H9 (cell line): ENCODE measurements around the gene DNLZ. TPM values are rescaled to one million over a fixed set of nuclear protein-coding genes. Genes with fewer than 3 reads are reported as not detected.

Experiments
- DNase-seq: peaks from one replicate; pipeline ENCODE4 v3.0.0-alpha.2; 2017
- H2AFZ ChIP-seq: one replicate; pipeline ENCODE4 v1.6.1; 2013; ENCODE audit warnings: mild to moderate bottlenecking, low read length, control low read depth, moderate library complexity
- H2AK5ac ChIP-seq: 2 replicates; pipeline ENCODE4 v1.6.1; 2013; ENCODE audit warnings: low read length, control low read depth, mixed read lengths; ENCODE audit not compliant: insufficient read length
- H2BK120ac ChIP-seq: one replicate; pipeline ENCODE4 v1.6.1; 2013; ENCODE audit warnings: low read depth, mild to moderate bottlenecking, low read length, control low read depth, inconsistent platforms; ENCODE audit not compliant: poor library complexity, severe bottlenecking
- H2BK12ac ChIP-seq: 2 replicates; pipeline ENCODE4 v1.6.1; 2013; ENCODE audit warnings: low read length, control low read depth, mixed read lengths, low read depth; ENCODE audit not compliant: insufficient read length
- H2BK15ac ChIP-seq: 2 replicates; pipeline ENCODE4 v1.6.1; 2013; ENCODE audit warnings: low read depth, low read length, control low read depth
- H2BK20ac ChIP-seq: one replicate; pipeline ENCODE4 v1.6.1; 2013; ENCODE audit warnings: low read depth, mild to moderate bottlenecking, low read length, control low read depth, inconsistent platforms; ENCODE audit not compliant: poor library complexity, severe bottlenecking
- H2BK5ac ChIP-seq: 2 replicates; pipeline ENCODE4 v1.6.1; 2013; ENCODE audit warnings: low read length, control low read depth, mixed read lengths; ENCODE audit not compliant: insufficient read length
- H3K14ac ChIP-seq: 2 replicates; pipeline ENCODE4 v1.6.1; 2013; ENCODE audit warnings: low read length, control low read depth; ENCODE audit not compliant: insufficient read depth
- H3K18ac ChIP-seq: 2 replicates; pipeline ENCODE4 v1.6.1; 2013; ENCODE audit warnings: low read depth, mild to moderate bottlenecking, mixed read lengths, low read length, control low read depth; ENCODE audit not compliant: insufficient read length
- H3K23ac ChIP-seq: 2 replicates; pipeline ENCODE4 v1.6.1; 2013; ENCODE audit warnings: low read length, control low read depth, mixed read lengths, low read depth; ENCODE audit not compliant: insufficient read length
- H3K23me2 ChIP-seq: 2 replicates; pipeline ENCODE4 v1.6.1; 2013; ENCODE audit warnings: low read depth, mild to moderate bottlenecking, mixed read lengths, low read length, control low read depth; ENCODE audit not compliant: insufficient read length, poor library complexity, severe bottlenecking
- H3K27ac ChIP-seq: 2 replicates; pipeline ENCODE4 v1.5.1; 2013; ENCODE audit warnings: low read length, control low read depth, mixed read lengths, low read depth; ENCODE audit not compliant: insufficient read length
- H3K27me3 ChIP-seq: 2 replicates; pipeline ENCODE4 v1.6.1; 2013; ENCODE audit warnings: low read length, control low read depth, inconsistent platforms; ENCODE audit not compliant: insufficient read depth
- H3K4ac ChIP-seq: 2 replicates; pipeline ENCODE4 v1.6.1; 2013; ENCODE audit warnings: low read depth, mild to moderate bottlenecking, control low read depth, inconsistent platforms, low read length, moderate library complexity
- H3K4me1 ChIP-seq: 2 replicates; pipeline ENCODE4 v1.6.1; 2013; ENCODE audit warnings: low read length, control low read depth, inconsistent platforms; ENCODE audit not compliant: insufficient read depth
- H3K4me2 ChIP-seq: 2 replicates; pipeline ENCODE4 v1.6.1; 2013; ENCODE audit warnings: low read length, control low read depth, mixed read lengths; ENCODE audit not compliant: insufficient read length, insufficient read depth
- H3K56ac ChIP-seq: 2 replicates; pipeline ENCODE4 v1.6.1; 2013; ENCODE audit warnings: low read depth, mild to moderate bottlenecking, mixed read lengths, low read length, control low read depth; ENCODE audit not compliant: insufficient read length
- H3K79me1 ChIP-seq: 2 replicates; pipeline ENCODE4 v1.6.1; 2013; ENCODE audit warnings: low read depth, mild to moderate bottlenecking, moderate library complexity, low read length, control low read depth, inconsistent platforms; ENCODE audit not compliant: insufficient read depth, poor library complexity, severe bottlenecking
- H3K79me2 ChIP-seq: 2 replicates; pipeline ENCODE4 v1.6.1; 2013; ENCODE audit warnings: low read length, control low read depth, inconsistent platforms; ENCODE audit not compliant: insufficient read depth
- H3K9ac ChIP-seq: 2 replicates; pipeline ENCODE4 v1.6.1; 2013; ENCODE audit warnings: low read length, control low read depth, mixed read lengths; ENCODE audit not compliant: insufficient read length; ENCODE audit errors: extremely low read depth
- H3K9me3 ChIP-seq: one replicate; pipeline ENCODE4 v1.6.1; 2013; ENCODE audit warnings: low read depth, low read length, inconsistent platforms; ENCODE audit not compliant: control insufficient read depth
- H3T11ph ChIP-seq: one replicate; pipeline ENCODE4 v1.6.1; 2013; ENCODE audit warnings: mild to moderate bottlenecking, low read length, control low read depth, inconsistent platforms
- H4K20me1 ChIP-seq: one replicate; pipeline ENCODE4 v1.6.1; 2013; ENCODE audit not compliant: control insufficient read depth, insufficient read length, insufficient read depth
- H4K5ac ChIP-seq: 2 replicates; pipeline ENCODE4 v1.6.1; 2013; ENCODE audit warnings: low read depth, mild to moderate bottlenecking, mixed read lengths, low read length, control low read depth; ENCODE audit not compliant: insufficient read length
- H4K8ac ChIP-seq: replicated peaks from 2 replicates; pipeline ENCODE4 v1.6.1; 2013; ENCODE audit warnings: low read length, control low read depth, mixed read lengths, low read depth; ENCODE audit not compliant: insufficient read length
- H4K91ac ChIP-seq: 2 replicates; pipeline ENCODE4 v1.6.1; 2013; ENCODE audit warnings: low read depth, mild to moderate bottlenecking, moderate library complexity, mixed read lengths, low read length, control low read depth; ENCODE audit not compliant: insufficient read length
- H3K27ac Mint-ChIP-seq, 3 experiments: 2 replicates in 2 of 3; 3 replicates in 1 of 3; pipeline ENCODE4 v1.8.0; 2020 to 2021; ENCODE audit warnings: mixed read lengths in 3 of 3, mild to moderate bottlenecking in 1 of 3, moderate library complexity in 1 of 3
- H3K27me3 Mint-ChIP-seq: 2 replicates; pipeline ENCODE4 v1.8.0; 2021; ENCODE audit warnings: low read depth, mild to moderate bottlenecking, moderate library complexity, mixed read lengths
- H3K36me3 Mint-ChIP-seq, 3 experiments: 2 replicates in 2 of 3; 3 replicates in 1 of 3; pipeline ENCODE4 v1.8.0; 2020 to 2021; ENCODE audit warnings: low read depth in 3 of 3, mixed read lengths in 3 of 3; ENCODE audit not compliant: insufficient read depth in 1 of 3
- H3K4me1 Mint-ChIP-seq, 2 experiments: 2 replicates each; pipeline ENCODE4 v1.8.0; 2020; ENCODE audit warnings: mixed read lengths in 2 of 2
- H3K4me3 Mint-ChIP-seq, 2 experiments: 2 replicates in 1 of 2; 3 replicates in 1 of 2; pipeline ENCODE4 v1.8.0; 2020 to 2021; ENCODE audit warnings: mild to moderate bottlenecking in 2 of 2, mixed read lengths in 2 of 2, moderate library complexity in 1 of 2
- H3K9me3 Mint-ChIP-seq, 2 experiments: 2 replicates in 1 of 2; 3 replicates in 1 of 2; pipeline ENCODE4 v1.8.0; 2020; ENCODE audit warnings: mild to moderate bottlenecking in 2 of 2, mixed read lengths in 2 of 2, moderate library complexity in 1 of 2
- WGBS: extraction: QIAGEN DNeasy Blood & Tissue Kit; methylation state at CpG from one replicate; pipeline ENCODE4 v1.1.7; 2013; ENCODE audit warnings: missing lambda C conversion rate, low lambda C conversion rate, mixed read lengths; ENCODE audit not compliant: insufficient read length; ENCODE audit errors: extremely low coverage; 5-methylcytosine and 5-hydroxymethylcytosine counted together
- total RNA-seq: library from RNA; stranded (reverse); gene quantifications from 2 replicates; pipeline ENCODE4 v1.2.1, GENCODE V29; 2021
- TF ChIP-seq, protein P1 (sequence below): fragments of 200-600 bp; sonication (generic); conservative IDR thresholded peaks from 3 replicates; pipeline ENCODE4 v1.8.0; 2021; ENCODE audit warnings: antibody characterized with exemption, mild to moderate bottlenecking

The DNLZ gene
- total RNA-seq, 1 experiment from 2014 or later: 24.8 TPM

DNA sequence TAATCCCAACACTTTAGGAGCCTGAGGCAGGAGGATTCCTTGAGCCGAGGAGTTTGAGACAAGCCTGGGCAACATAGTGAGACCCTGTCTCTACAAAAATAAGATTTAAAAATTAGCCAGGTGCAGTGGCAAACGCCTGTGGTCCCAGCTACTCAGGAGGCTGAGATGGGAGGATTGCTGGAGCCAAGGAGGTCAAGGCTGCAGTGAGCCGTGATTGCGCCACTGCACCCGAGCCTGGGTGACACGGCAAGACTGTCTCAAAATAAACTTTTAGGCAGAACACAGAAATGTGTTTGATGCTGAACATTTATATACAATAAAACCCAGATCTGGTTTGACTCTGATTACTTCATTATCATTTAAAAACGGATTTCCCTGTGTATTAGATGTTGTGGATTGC, 41.9 kb upstream of the DNLZ start:
- H3K27ac ChIP-seq: no peak overlapping the region
- peaks cover 36 to 69% (median 63%) of the 10 kb centered on the region in 3 experiments for H3K36me3 Mint-ChIP-seq
- H2BK120ac ChIP-seq: no peak overlapping the region
- peaks cover 2% of the 10 kb centered on the region; the same call in 1 of the 2 replicates for H3K79me2 ChIP-seq
- no peak overlapping the region for H3K9ac ChIP-seq
- H3T11ph ChIP-seq: no peak overlapping the region
- H3K27me3 ChIP-seq: no peaks in the 10 kb centered on the region
- H4K5ac ChIP-seq: no peak overlapping the region
- TF ChIP-seq, protein P1, sequence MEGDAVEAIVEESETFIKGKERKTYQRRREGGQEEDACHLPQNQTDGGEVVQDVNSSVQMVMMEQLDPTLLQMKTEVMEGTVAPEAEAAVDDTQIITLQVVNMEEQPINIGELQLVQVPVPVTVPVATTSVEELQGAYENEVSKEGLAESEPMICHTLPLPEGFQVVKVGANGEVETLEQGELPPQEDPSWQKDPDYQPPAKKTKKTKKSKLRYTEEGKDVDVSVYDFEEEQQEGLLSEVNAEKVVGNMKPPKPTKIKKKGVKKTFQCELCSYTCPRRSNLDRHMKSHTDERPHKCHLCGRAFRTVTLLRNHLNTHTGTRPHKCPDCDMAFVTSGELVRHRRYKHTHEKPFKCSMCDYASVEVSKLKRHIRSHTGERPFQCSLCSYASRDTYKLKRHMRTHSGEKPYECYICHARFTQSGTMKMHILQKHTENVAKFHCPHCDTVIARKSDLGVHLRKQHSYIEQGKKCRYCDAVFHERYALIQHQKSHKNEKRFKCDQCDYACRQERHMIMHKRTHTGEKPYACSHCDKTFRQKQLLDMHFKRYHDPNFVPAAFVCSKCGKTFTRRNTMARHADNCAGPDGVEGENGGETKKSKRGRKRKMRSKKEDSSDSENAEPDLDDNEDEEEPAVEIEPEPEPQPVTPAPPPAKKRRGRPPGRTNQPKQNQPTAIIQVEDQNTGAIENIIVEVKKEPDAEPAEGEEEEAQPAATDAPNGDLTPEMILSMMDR: no peak
- no peaks in the 10 kb centered on the region for H3K4me1 ChIP-seq
- H3K56ac ChIP-seq: no peak overlapping the region
- H4K8ac ChIP-seq: no peak overlapping the region
- no peaks in the 10 kb centered on the region for H4K20me1 ChIP-seq
- H4K91ac ChIP-seq: no peak overlapping the region
- H2BK15ac ChIP-seq: no peak overlapping the region
- no peaks in the 10 kb centered on the region for H3K9me3 Mint-ChIP-seq
- no peak overlapping the region for H2AFZ ChIP-seq
- H3K9me3 ChIP-seq: no peaks in the 10 kb centered on the region
- peaks cover 7% of the 10 kb centered on the region for H3K79me1 ChIP-seq
- no peak overlapping the region for H3K4me3 Mint-ChIP-seq
- no peak overlapping the region for H2BK12ac ChIP-seq
- H3K4me1 Mint-ChIP-seq: peaks cover 14 to 17% of the 10 kb centered on the region in 2 experiments
- H3K4ac ChIP-seq: no peak overlapping the region
- no peak overlapping the region for H3K4me2 ChIP-seq
- no peak overlapping the region for H2BK20ac ChIP-seq
- no peak overlapping the region for H3K23ac ChIP-seq
- H3K23me2 ChIP-seq: peaks cover 7% of the 10 kb centered on the region
- H3K27me3 Mint-ChIP-seq: no peaks in the 10 kb centered on the region; the same call in 1 of the 2 replicates
- no peak overlapping the region for H2BK5ac ChIP-seq
- WGBS: no CpG with 5 or more reads among the region's 7 CpGs
- no peak overlapping the region for H3K14ac ChIP-seq
- no peak overlapping the region for H3K27ac Mint-ChIP-seq
- no peak overlapping the region for H2AK5ac ChIP-seq
- no peak for DNase-seq
- no peak overlapping the region for H3K18ac ChIP-seq
